ENCODE data around the gene SLC2A14.
"Not testable (repeated sequence)": the region's sequence is repeated elsewhere in the genome, so short reads cannot be mapped to it uniquely, and the experiment has no call there.

The SLC2A14 gene

DNA sequence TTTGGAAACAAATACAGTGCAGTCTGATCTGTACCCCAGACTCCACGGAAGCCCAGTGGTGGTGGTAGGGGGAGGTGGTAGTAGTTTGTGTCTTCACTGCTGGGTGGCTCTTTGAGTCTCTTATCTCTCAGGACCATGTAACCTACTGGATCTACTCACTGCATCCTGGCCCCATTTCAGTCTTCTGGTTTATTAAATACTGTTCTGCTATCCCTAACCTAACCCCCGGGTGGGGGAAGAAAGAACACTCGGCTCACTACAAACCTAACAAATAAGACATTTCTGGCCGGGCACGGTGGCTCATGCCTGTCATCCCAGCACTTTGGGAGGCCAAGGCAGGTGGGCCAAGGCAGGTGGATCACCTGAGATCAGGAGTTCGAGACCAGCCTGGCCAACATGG is 39.5 kb downstream of the SLC2A14 start:
- not testable (repeated sequence) for DNase-seq

GRCh38 chr12:7832059-7832696 is 40.5 kb downstream of the SLC2A14 start:
- DNase-seq, result peak; percentile 9

GRCh38 chr12:7829737-7830136 is 43.0 kb downstream of the SLC2A14 start:
- not testable (repeated sequence) for DNase-seq

DNA sequence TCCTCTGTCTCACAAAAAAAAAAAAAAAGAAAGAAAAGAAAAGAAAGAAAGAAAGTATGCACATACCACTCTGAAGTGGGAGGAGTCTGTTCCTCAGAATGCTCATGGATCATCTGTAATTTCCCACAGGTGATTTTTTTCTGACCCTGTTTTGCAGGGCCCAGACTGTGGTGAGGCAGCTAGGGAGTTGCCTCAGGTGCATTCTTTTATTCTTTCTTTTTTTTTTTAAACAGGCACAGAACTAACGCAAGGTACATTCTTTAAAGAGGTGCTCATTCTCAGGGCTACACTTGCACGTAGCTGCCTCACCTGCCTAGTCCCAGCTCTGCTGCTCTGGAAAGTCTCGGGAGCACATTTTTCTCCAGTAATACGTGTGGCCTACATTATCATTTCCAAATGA is 47.0 kb downstream of the SLC2A14 start:
- DNase-seq, result not testable (repeated sequence)

DNA sequence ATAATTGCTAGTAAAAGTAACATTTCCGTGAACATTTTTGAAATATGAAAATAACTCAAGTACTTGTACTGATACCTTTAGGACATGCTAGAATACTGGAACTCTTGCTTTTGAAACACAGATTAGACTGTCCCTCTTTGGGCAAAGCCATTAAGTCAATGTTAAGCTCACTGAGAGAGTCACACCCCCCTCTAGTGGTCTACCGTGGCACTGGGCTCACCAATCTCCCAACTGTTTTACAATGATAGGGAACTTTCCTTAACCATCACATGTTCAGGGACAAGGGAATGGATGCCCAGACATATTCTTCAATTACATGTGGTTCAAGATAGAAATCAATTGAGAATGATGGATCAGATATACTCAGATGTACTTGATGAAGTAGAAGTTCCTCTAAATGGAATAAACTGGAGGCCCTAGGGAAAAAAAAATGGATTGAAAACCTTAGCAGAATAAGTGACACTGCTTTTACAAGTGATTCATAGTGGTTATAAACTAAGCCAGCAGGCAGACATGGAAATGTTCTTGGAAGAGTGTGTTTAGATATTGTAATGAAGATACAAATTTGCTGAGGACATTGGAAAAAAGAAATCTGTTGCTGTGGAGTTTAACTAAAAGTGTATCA is 65.7 kb downstream of the SLC2A14 start:
- peak; percentile 3 for DNase-seq

DNA sequence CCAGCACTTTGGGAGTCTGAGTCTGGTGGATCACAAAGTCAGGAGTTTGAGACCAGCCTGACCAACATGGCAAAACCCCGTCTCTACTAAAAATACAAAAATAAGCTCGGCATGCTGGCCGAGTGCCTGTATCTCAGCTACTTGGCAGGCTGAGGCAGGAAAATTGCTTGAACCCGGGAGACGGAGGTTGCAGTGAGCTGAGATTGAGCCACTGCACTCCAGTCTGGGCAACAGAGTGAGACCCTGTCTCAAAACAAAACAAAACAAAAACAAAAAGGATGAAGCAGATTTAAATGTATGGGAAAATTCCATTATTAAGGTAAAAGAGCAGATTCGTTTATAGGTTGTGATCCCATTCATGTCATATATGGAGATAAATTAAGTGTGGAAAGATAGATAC is 66.4 kb downstream of the SLC2A14 start:
- DNase-seq, result not testable (repeated sequence)

DNA sequence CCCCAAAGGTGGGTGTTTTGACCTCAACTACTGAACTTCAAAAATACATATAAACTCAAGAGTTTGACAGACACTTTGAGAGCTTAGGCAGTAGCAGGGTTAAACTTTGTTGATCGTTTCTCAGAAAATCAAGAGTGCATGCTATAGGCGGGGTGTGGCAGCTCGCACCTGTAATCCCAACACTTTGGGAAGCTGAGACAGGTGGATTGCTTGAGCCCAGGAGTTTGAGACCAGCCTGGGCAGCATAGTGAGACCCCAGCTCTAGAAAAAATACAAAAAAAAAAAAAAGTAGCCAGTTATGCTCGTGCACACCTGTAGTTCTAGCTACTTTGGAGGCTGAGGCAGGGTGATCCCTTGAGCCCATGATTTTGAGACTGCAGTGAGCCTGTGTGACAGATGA is 71.3 kb downstream of the SLC2A14 start:
- no peak for DNase-seq

DNA sequence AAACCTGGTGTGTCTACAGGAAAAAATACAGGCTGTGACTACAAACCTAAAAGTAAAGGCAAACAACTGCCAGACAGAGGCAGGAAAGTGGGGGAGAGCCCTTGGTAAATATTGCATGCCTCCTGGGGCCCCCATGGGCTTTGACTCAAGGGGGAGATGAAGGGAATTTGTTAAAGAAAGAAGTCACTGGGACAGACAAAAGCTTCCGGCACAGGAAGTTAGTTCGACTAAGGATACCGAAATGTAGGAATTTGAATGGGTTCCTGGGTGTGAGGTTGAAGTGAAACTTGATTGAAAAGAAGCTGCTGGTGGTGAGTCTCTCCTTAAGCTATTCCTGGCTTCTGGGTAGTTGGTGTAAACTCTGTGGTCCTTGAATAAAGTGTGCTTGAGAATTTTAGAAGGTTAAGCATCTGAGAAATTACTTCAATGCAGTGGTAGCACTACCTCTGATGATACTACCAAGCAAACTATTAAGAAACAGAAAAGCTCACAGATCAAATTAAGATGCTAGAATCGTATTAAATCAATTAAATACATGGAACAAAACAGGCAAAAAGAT is 73.9 kb downstream of the SLC2A14 start:
- DNase-seq, result not testable (repeated sequence)

DNA sequence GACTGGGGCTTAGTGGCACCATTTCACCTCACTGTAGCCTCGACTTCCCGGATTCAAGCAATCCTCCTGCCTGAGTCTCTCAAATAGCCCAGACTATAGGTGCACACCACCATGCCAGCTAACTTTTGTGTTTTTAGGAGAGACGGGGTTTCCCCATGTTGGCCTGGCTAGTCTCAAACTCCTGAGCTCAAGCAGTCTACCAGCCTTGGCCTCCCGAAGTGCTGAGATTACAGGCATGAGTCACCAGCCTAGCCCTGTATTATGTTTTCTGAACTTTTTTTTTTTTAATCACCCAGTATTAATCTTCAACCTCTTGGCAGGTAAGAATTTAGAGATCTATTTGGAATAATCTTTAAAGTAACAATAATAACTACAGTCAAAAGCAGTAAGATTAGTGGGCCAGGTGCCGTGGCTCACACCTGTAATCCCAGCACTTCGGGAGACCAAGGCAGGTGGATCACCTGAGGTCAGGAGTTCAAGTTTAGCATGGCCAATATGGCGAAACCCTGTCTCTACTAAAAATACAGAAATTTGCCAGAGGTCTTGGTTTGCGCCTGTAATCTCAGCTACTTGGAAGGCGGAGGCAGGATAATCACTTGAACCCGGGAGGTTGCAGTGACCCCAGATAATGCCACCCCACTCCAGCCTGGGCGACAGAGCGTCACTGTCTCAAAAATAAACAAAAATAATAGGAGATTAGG is 74.9 kb downstream of the SLC2A14 start:
- no peak for DNase-seq

GRCh38 chr12:7797269-7797668 is 75.4 kb downstream of the SLC2A14 start:
- not testable (repeated sequence) for DNase-seq

DNA sequence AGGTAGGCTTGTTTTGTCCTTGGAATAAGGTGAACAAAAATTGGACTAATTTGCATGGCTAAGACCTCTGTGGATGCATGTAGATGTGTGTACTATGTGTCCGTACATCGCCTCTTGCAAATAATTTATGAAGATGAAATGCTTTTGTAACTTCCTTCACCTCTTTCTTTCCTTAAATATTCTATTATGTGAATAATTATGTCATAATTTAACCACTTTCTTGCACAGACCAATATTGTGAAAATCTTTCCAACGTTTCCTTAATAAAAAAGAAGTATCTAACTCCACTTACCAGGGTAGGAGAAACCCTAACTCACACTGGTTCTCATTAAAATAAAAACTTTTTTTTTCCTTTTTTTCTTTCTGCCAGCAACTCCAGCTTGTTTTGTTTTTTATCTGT is 79.5 kb downstream of the SLC2A14 start:
- DNase-seq, result no peak

DNA sequence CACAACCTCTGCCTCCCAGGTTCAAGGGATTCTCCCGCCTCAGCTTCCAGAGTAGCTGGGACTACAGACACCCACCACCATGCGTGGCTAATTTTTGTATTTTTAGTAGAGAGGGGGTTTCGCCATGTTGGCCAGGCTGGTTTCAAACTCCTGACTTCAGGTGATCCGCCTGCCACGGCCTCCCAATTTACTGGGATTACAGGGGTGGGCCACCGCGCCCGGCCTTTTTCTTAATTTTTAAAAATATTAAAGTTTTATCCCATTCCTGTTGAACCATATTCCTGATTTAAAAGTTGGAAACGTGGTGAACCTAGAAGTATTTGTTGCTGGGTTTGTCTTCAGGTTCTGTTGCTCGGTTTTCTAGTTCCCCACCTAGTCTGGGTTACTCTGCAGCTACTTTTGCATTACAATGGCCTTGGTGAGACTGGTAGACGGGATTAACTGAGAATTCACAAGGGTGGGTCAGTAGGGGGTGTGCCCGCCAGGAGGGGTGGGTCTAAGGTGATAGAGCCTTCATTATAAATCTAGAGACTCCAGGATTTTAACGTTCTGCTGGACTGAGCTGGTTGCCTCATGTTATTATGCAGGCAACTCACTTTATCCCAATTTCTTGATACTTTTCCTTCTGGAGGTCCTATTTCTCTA is 83.7 kb downstream of the SLC2A14 start, which contains the start of gene NANOG:
Gene NANOG, plus strand, starts transcription at position 519 of the 645 bp plus-strand sequence. CDS start 213 bp downstream, outside the sequence.
- DNase-seq, result not testable (repeated sequence)

DNA sequence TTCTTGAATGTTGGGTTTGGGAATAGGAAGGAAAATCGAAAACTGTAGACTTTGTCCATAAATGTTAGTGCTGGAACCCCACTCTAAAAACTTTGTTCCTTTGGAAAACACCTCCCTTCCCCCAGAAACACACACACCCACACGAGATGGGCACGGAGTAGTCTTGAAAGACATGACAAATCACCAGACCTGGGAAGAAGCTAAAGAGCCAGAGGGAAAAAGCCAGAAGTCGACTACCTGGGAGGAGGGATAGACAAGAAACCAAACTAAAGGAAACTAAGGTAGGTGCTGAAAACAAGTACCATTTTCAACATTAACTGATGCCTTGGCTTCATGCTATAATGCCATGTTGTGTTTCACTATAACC is 84.4 kb downstream of the SLC2A14 start:
- no peak for DNase-seq

DNA sequence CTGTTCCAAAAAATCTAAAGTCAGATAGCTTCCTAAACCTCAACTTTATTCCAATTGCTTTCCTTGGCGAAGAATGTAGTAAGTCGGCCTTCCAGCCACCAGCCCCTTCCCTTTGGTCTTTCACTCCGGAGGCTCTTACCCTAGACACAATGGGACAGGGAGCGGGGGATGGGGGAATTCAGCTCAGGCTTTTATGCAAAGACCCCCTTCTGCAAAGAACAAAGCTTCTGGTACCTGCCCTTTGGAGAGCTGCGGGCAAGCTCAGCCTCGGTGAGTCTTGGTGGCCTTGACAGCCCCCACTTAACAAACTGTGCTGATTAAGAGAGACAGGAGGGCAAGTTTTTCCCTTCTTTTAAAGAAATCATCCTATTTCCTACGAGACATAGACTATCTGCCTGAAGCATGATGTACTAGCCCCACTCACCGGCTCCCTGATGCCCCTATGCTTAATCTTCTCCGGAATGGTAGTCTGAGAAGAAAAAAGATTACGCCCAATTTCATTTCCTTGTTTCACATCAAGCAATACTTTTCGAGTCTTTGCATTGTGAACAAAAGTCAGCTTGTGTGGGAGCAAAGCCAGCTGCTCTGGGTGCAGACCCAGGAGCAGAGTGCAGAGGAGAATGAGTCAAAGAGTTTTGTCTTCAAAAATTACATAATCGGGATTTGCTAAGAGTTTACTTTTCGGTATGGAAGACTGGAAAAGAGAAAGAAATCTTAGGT is 85.0 kb downstream of the SLC2A14 start:
- DNase-seq, result no peak

- no peak for DNase-seq
Measured at GRCh38 chr12:7784701-7785100, 88.0 kb downstream of the SLC2A14 start.

- DNase-seq, result not testable (repeated sequence)
Measured at GRCh38 chr12:7783433-7783832, 89.3 kb downstream of the SLC2A14 start.

- DNase-seq, result no peak
Measured at GRCh38 chr12:7782055-7782454, 90.7 kb downstream of the SLC2A14 start.

GRCh38 chr12:7781274-7781673 is 91.4 kb downstream of the SLC2A14 start:
- no peak for DNase-seq

- DNase-seq, result no peak
Measured at GRCh38 chr12:7769999-7770398, 102.7 kb downstream of the SLC2A14 start.
